ENCODE data around the gene UNC13A. TPM values are rescaled to one million over a fixed set of nuclear protein-coding genes. Genes with fewer than 3 reads are reported as not detected.

Gene UNC13A
- polyA plus RNA-seq, 1 donor from 2014 or later: 7.8 TPM

GRCh38 chr19:17703824-17704463 is 15.8 kb upstream of the UNC13A start:
- Histone ChIP-seq H3K4me3 (ENCODE audit: low read length) (no peak overlapping the region), H3F3A (ENCODE audit: insufficient read depth, low read length, poor library complexity, severe bottlenecking) (no peaks in the 10 kb centered on the region), H3K4me2 (ENCODE audit: low read length) (no peak overlapping the region), H3K9ac (ENCODE audit: low read length) (no peak overlapping the region), H4K20me1 (ENCODE audit: insufficient read depth) (no peaks in the 10 kb centered on the region), H3K9me2 (ENCODE audit: insufficient read depth, low read length) (no peaks in the 10 kb centered on the region), H3K9me3 (ENCODE audit: low read length) (no peaks in the 10 kb centered on the region), H3K27ac (ENCODE audit: low read length) (no peak overlapping the region), H3K79me2 (replicated peaks; ENCODE audit: insufficient read depth, low read length) (no peaks in the 10 kb centered on the region), H2AFZ (ENCODE audit: low read depth, low read length) (no peak overlapping the region), H3K36me3 (ENCODE audit: insufficient read depth, low read length) (no peaks in the 10 kb centered on the region), H3K27me3 (ENCODE audit: insufficient read depth, low read depth, low read length) (no peaks in the 10 kb centered on the region)
- TF ChIP-seq EP300 (conservative IDR thresholded peaks at IDR 0.05; ENCODE audit: poor library complexity, severe bottlenecking): no peak
- TF ChIP-seq MXI1 (conservative IDR thresholded peaks at IDR 0.05; ENCODE audit: poor library complexity, severe bottlenecking): no peak
- no peak for TF ChIP-seq POLR2AphosphoS5 (IDR thresholded peaks at IDR 0.05)
- peak; percentile 36 for TF ChIP-seq SMC3 (conservative IDR thresholded peaks at IDR 0.05; ENCODE audit: poor library complexity)
- no peak for TF ChIP-seq EZH2 (IDR thresholded peaks at IDR 0.05; ENCODE audit: borderline replicate concordance, insufficient read depth, low read length, poor library complexity, severe bottlenecking)
- peak; percentile 10 for TF ChIP-seq RAD21 (conservative IDR thresholded peaks at IDR 0.05)
- no peak for TF ChIP-seq REST (IDR thresholded peaks at IDR 0.05; ENCODE audit: borderline replicate concordance)
- no peak for TF ChIP-seq TAF1 (IDR thresholded peaks at IDR 0.05; ENCODE audit: low read depth)
- TF ChIP-seq CTCF (IDR thresholded peaks at IDR 0.05; ENCODE audit: poor library complexity, severe bottlenecking): peak; percentile 45

GRCh38 chr19:17695198-17695597 is 7.0 kb upstream of the UNC13A start:
- no peaks in the 10 kb centered on the region for H3K79me2 ChIP-seq (replicated peaks; ENCODE audit: insufficient read depth, low read length)
- H3K9ac ChIP-seq (ENCODE audit: low read length): no peak overlapping the region
- no peaks in the 10 kb centered on the region for H3F3A ChIP-seq (ENCODE audit: insufficient read depth, low read length, poor library complexity, severe bottlenecking)
- no peak overlapping the region for H3K4me3 ChIP-seq (ENCODE audit: low read length)
- no peaks in the 10 kb centered on the region for H3K9me2 ChIP-seq (ENCODE audit: insufficient read depth, low read length)
- TF ChIP-seq REST (IDR thresholded peaks at IDR 0.05; ENCODE audit: borderline replicate concordance): no peak
- no peak for TF ChIP-seq RAD21 (conservative IDR thresholded peaks at IDR 0.05)
- TF ChIP-seq EP300 (conservative IDR thresholded peaks at IDR 0.05; ENCODE audit: poor library complexity, severe bottlenecking): no peak
- TF ChIP-seq POLR2AphosphoS5 (IDR thresholded peaks at IDR 0.05): no peak
- no peak for TF ChIP-seq SMC3 (conservative IDR thresholded peaks at IDR 0.05; ENCODE audit: poor library complexity)
- no peak for TF ChIP-seq EZH2 (IDR thresholded peaks at IDR 0.05; ENCODE audit: borderline replicate concordance, insufficient read depth, low read length, poor library complexity, severe bottlenecking)
- TF ChIP-seq MXI1 (conservative IDR thresholded peaks at IDR 0.05; ENCODE audit: poor library complexity, severe bottlenecking): no peak
- TF ChIP-seq TAF1 (IDR thresholded peaks at IDR 0.05; ENCODE audit: low read depth): no peak
- TF ChIP-seq CTCF (IDR thresholded peaks at IDR 0.05; ENCODE audit: poor library complexity, severe bottlenecking): no peak
- H2AFZ ChIP-seq (ENCODE audit: low read depth, low read length): no peak overlapping the region
- no peaks in the 10 kb centered on the region for H3K9me3 ChIP-seq (ENCODE audit: low read length)
- no peaks in the 10 kb centered on the region for H3K36me3 ChIP-seq (ENCODE audit: insufficient read depth, low read length)
- no peak overlapping the region for H3K27ac ChIP-seq (ENCODE audit: low read length)
- H4K20me1 ChIP-seq (ENCODE audit: insufficient read depth): no peaks in the 10 kb centered on the region
- no peak overlapping the region for H3K4me2 ChIP-seq (ENCODE audit: low read length)
- peaks cover 3% of the 10 kb centered on the region for H3K27me3 ChIP-seq (ENCODE audit: insufficient read depth, low read depth, low read length)

All from neural cell (in vitro differentiated cells).